Activated naive CD8-positive, alpha-beta T cell treated with anti-CD3 and anti-CD28 coated beads, Interleukin-2, amount 50 U/mL, for 16 hours (primary cell): ENCODE measurements around the gene RPS29.
"Not testable (repeated sequence)": the region's sequence is repeated elsewhere in the genome, so short reads cannot be mapped to it uniquely, and the experiment has no call there.

ENCODE experiments used
- DNase-seq: peaks from one replicate; pipeline ENCODE4 v3.0.0-alpha.2; 2020; ENCODE audit warnings: low read depth, low spot score

The RPS29 gene

GRCh38 chr14:49585803-49586672 is at the start of gene RPS29:
TSS of gene RPS29 (minus strand) at chr14:49586380. CDS start at chr14:49586346, 34 bp downstream.
- DNase-seq = peak; percentile 89

GRCh38 chr14:49634547-49635334 is 48.6 kb upstream of the RPS29 start, which contains the start of gene DNAAF2:
TSS of gene DNAAF2 (minus strand) at chr14:49635244. CDS start at chr14:49635149, 95 bp downstream.
- no peak for DNase-seq

GRCh38 chr14:49633640-49634546 is 47.7 kb upstream of the RPS29 start:
- peak; percentile 91 for DNase-seq

GRCh38 chr14:49623941-49624839 is 38.0 kb upstream of the RPS29 start:
- DNase-seq = no peak

- DNase-seq = no peak
These were observed 37.2 kb upstream of the RPS29 start for GRCh38 chr14:49623387-49623786.

- no peak for DNase-seq
These were observed 35.9 kb upstream of the RPS29 start for GRCh38 chr14:49622022-49622607.

GRCh38 chr14:49621114-49621881 is 35.1 kb upstream of the RPS29 start:
- DNase-seq = no peak

- DNase-seq = peak; percentile 82
These were observed 34.3 kb upstream of the RPS29 start, which contains the start of the genes MGAT2 and RPL36AL for GRCh38 chr14:49620182-49621113. TSS of gene MGAT2 (plus strand) at chr14:49620799. CDS start at chr14:49621269, 470 bp downstream. TSS of gene RPL36AL (minus strand) at chr14:49620626. CDS start at chr14:49619104, 1,522 bp downstream.

GRCh38 chr14:49619730-49620129 is 33.5 kb upstream of the RPS29 start:
- no peak for DNase-seq

GRCh38 chr14:49619273-49619672 is 33.1 kb upstream of the RPS29 start:
- DNase-seq = not testable (repeated sequence)

- DNase-seq = no peak
These were observed 31.8 kb upstream of the RPS29 start for GRCh38 chr14:49617852-49618519.

- DNase-seq = no peak
These were observed 29.6 kb upstream of the RPS29 start for GRCh38 chr14:49615776-49616175.

- DNase-seq = no peak
These were observed 28.0 kb upstream of the RPS29 start for GRCh38 chr14:49614196-49614595.

- DNase-seq = no peak
These were observed 26.5 kb upstream of the RPS29 start for GRCh38 chr14:49612671-49613070.

GRCh38 chr14:49612251-49612650 is 26.1 kb upstream of the RPS29 start:
- no peak for DNase-seq

- DNase-seq = no peak
These were observed 21.4 kb upstream of the RPS29 start for GRCh38 chr14:49607583-49607982.
